Measurements from ENCODE around the gene DNAJC22.
"Not testable (repeated sequence)": the region's sequence is repeated elsewhere in the genome, so short reads cannot be mapped to it uniquely, and the experiment has no call there.

The DNAJC22 gene

GRCh38 chr12:49331380-49332222, 15.1 kb upstream of the DNAJC22 start:
- no peak for DNase-seq

- no peak for DNase-seq
Measured at GRCh38 chr12:49332441-49332861, 14.2 kb upstream of the DNAJC22 start.

- DNase-seq = no peak
Measured at GRCh38 chr12:49332891-49333371, 13.8 kb upstream of the DNAJC22 start.

GRCh38 chr12:49333778-49334177, 12.9 kb upstream of the DNAJC22 start:
- not testable (repeated sequence) for DNase-seq

DNA sequence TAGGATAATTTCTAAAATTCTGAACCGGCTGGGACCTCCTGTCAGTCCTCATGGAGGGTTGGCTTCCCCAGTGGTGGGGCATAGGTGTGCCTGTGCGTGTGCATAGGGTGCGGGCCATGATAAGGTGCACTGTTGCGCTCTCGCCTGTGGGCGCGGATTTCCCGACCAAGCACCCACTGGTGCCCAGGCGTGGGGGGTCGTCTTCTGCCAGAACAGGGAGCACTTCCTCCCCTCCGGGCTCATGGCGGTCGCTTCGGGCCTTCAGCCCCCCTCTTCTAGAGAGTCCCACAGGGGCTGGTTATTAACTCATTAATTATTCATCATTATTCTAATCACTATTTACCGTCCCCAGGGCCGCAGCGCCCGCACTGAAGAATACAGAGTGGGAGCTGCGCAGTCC, 12.5 kb upstream of the DNAJC22 start:
- DNase-seq = no peak

DNA sequence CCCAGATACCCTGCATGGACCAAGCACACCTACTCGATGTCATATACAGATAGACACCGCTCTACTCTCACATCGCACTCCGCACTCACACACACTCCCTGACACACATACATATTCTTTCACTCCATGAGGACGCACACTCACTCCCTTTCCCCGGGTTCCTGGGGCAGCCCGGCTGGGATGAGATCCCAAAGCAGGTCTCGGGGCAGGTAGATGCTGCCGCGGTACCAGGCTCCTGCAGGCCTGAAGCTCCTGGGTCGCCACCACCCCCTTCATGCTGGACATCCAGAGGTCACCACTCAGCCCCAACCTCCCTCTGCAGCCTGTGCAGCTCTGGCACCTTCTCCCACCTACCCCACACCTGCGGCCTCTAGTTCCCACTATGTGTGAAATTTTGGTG, 12.0 kb upstream of the DNAJC22 start:
- no peak for DNase-seq

DNA sequence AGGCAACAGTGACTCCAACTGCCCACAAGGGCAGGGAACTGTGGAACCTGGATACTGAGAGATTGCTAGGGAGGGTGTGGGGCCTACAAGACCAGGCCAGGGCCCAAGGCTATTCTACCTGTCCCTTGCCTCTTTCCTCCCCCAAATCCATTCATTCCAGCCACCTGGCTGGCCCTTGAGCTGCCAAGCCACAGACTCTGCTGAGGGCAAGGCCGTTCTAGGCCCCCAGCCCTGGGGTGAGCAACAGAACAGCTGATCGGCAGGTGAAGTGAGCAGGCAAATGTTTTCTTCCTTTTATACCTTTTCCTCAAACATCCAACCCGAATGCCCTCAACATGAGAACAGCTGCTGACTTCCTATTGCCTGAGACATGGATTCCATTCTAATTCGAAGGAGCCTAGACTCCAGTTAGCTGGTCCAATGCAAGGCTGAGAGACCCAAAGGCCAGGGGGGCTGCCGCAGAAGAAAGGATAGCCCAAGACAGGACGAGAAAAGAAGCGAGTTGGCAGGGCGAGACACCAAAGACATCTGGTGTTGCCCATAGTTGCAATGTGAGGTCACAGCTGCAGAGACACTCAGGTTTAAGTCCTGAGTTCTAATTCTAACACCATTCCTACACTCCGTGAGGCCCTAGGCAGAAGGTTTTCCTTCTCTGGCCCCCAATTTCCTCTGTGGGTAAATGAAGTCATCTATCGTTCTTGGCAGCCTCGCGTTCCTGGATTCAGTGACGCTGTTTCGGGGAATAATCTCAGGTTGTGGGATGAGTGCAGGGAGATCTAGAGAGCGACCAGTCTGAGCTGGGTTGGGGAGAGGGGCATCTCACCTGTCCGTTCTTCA, 11.4 kb upstream of the DNAJC22 start:
- no peak for DNase-seq

DNA sequence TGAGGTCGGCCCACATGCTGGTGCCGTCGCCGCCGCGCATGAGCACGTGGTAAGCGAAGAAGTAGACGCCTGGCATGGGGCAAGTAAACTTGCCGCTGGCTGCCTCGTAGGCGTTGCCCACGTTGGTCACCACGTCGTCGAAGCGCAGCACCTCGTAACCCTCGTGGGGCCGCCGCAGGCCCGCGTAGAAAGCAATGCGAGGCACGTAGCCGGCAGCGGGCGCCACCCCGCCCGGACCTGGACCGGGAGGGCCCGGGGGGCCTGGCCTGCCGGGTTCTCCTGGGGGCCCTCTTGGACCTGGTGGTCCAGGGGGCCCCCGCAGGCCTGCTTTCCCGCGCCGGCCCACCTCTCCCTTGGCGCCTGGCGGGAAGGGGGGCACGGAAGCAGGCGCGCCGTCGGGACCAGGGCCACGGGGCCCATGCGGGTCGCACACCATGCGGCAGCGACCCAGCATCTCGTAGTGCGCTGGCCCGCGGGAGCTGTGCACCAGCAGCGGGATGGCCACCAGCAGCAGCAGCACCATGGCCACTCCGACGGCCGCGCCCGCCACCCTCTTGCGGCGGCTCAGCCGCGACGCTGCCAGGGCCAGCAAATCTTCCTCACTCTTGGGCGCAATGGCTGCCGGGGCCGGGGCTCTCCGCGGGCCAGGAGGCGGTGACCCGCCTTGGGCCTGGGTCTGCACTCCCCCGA, 10.6 kb upstream of the DNAJC22 start:
- no peak for DNase-seq

GRCh38 chr12:49336645-49337584, 9.8 kb upstream of the DNAJC22 start, which contains the start of gene C1QL4:
C1QL4 (minus strand) TSS chr12:49337188; CDS start chr12:49336477, 711 bp downstream.
- DNase-seq = peak; percentile 90

- no peak for DNase-seq
Measured at GRCh38 chr12:49338830-49339463, 7.7 kb upstream of the DNAJC22 start.

- no peak for DNase-seq
Measured at GRCh38 chr12:49339464-49339861, 7.2 kb upstream of the DNAJC22 start.

DNA sequence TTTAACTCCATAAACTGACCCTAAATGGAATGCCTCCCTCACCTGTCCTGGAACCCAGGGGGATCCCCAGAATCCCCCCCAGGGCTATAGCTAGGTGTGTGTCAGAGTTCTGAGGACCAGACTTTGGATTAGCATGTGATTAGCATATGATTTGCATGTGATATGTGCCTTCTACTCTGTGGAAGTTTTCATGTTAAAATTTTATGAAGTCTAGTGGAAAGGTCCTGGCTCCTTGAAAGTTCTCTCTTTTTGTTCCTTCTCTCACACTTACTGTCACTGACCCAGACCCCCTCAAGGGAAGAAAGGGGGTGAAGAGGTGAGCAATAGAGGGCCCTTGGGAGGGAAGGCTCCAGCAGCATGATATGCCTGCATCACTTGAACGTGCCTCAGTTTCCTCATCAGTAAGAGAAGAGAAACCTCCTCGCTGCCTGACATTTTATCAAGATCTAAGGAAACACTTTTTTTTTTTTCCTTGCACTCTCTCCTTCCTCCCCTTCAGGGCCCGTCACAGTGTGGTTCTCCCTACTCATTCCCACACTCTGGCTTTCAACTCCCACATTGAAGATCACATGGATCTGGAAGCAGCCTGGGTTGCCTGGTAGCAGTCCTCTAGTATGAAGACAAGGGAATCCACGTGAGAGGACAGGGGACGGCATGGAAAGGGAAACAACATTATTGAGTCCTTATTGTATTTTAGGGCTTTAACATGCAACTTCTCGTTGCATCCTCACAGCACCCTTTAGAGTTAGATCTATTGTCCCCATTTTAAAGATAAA, 6.4 kb upstream of the DNAJC22 start:
- no peak for DNase-seq

DNA sequence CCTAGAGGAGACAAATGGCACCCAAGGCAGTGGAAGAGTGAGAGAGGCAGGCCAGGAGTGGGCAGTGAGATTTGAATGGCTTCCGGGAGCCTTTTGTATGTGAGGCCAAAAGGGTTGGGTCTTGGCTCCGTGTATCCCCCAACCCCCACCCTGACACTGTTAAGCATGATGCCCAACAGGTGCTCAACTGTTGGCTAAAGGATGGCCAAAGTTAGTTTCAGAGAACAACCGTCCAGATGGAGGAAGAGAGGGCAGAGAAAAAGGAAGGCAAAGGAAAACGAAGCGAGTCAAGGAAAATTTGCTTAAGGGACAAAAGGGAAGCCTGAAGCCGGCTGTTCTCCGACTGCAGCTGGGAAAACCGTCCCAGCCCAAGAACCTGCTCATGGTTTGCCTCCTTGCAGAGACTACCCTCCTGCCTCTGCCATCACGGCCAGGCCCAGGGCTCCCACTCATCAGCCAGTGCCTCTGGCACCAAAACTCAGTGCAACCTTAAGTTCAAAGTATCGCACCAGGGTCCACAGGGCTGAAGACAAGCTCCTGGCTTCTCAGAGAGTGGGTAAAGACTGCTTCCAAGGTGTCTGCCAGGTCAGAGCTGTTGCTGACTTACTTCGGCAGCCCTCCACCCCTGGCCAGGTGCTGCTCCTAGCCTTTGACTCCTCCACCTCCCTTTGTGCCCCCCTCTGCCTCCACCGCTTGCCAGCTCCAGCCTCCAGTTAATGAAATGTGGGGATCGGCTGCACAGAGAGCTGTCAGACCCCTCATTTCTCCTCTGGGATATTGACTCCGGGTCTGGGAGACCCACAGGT, 5.5 kb upstream of the DNAJC22 start:
- DNase-seq = no peak

DNA sequence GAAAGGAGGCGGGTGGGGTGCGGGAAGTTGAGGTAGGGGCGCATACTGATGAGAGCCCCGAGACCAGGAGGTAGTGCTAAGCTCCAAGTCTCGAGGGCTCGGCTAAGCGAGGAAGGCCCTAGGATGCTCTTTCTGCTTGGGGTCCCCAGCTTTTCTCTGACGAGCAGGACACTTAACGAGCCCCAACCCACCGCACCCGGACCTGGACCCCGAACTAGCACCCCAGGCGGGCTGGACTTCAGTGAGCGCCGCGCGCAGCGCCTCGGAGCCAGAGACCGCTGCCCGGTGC, 5.0 kb upstream of the DNAJC22 start:
- DNase-seq = no peak

DNA sequence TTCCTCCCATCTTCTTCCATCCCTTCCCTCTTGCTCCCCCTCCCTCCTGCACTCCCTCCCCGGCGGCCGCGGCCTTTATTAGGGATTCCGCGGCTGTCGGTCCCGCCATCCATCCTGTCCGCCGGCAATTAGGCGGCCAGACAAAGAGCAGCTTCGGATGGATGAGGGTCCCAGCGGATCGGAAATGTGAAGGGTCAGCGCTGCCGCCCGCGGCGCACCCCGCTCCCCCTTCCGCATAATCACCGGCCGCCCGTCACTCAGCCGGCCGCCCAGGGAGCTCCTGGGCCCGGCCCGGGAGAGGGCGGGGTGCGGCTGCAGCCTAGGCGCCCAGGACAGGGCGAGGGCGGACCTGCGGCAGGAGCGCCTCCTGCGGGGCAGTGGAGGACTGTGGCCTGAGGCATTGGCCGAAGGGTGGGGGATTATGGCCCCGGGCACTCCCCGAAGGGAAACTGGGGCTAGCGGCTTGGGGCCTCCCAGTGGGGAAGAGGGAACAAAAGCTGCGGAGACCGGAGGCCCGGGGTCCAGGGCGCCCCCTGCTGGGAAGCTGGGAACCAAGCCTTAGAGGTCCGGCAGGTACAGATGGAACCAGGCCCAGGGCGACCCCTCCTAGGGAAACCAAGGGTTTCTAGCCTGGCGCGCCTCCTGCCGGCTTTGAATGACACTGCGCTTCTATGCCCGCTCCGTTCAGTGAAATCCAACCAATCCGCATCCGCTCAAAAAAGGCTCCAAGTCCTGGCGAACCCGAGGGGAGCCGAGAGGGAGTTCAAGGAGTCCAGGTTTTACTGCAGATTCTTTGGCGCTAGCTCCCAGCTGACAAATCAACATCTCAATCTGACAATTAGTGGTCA, 4.4 kb upstream of the DNAJC22 start:
- peak; percentile 80 for DNase-seq

DNA sequence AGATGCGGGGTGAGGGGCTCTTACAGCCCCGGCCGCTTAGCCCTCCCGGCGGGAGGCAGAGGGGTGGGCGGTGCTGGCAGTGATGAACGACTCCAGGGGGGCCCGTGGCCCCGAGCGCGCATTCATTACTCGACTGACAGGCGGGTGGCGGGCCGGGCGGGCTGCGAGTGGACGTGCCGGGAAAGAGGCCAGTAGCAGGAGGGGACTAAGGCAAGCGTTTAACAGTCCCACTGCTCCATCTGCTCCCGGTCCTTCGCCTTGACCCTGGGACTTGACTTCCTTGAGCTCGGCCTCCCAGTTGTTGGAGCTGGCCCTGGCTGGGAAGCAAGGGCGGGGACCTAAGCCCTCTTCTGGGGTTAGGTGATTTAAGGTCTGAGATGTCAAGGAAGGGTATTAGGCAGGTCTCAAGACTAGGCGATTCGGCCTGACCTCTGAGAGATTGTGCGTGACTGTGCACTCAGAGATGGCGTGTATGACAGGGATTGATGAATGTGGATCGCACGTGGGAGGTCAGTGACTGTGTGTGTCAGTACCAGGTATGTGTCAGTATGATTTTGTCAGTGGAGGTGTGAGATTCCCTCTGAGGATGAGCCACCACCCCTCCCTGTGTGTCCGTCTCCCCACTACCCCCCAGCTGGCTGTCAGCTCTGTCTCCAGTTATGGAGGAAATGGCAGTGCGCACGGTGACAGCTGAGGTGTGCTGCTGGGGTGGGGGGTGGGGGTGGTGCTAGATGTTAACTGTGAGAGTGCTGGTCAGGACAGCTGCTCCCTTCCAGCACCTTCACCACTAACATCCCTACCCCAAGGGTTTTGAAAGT, 3.6 kb upstream of the DNAJC22 start:
- peak; percentile 25 for DNase-seq

DNA sequence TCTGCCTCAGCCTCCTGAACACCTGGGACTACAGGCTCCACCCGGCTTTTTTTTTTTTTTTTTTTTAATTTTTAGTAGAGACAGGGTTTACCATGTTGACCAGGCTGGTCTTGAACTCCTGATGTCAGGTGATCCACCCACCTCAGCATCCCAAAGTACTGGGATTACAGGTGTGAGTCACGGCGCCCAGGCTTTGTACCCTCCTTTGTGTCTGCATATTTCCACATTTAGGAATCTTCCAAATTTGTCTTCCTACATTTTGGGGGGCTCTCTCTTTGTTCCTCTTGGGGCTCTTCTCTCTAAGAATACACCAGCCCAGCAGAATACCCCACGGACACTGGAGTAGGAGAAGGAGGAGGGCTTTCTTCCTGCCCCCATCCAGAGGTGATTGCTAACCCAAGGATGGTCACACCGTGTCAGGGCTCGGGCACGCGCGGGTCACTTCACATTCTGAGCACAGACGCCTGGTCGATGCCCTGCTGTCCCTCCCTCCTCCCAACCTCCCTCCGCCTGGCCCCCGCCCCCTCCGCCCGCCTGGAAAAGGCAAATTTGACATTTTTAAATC, 2.1 kb upstream of the DNAJC22 start:
- no peak for DNase-seq
